Measurements from ENCODE around the gene CCSER1.

Gene CCSER1

DNA sequence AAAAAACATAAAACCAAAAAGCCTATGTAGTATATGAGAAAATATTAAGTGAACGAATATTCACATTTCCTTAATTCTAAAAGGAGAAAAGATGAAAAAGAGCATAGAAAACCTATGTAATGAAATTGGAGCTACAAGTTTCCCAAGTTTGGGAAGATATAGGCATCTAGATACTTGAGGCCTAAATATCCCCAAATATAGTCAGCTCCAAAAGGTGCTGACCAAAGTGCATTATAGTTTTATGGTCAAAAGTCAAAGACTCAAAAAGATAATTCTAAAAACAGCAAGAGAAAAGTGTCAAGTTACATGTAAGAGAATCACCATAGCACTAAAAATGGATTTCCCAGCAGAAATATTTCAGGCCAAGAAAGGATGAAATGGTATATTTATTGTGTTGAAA, 1502.9 kb downstream of the CCSER1 start:
- Histone ChIP-seq H3K4me1 (ENCODE audit: control insufficient read depth, insufficient read depth, low read length) (no peaks in the 10 kb centered on the region), H3K9me3 (ENCODE audit: control insufficient read depth, insufficient read depth, low read length) (no peaks in the 10 kb centered on the region), H3K4me3 (ENCODE audit: low read depth, low read length) (no peak overlapping the region), H3K27me3 (ENCODE audit: control insufficient read depth, insufficient read depth, low read length) (no peaks in the 10 kb centered on the region), H3K27ac (ENCODE audit: low read depth, low read length) (no peak overlapping the region), H3K36me3 (ENCODE audit: control insufficient read depth, insufficient read depth, low read length) (peaks cover 6% of the 10 kb centered on the region), H3K9ac (ENCODE audit: low read depth, low read length) (no peak overlapping the region)

DNA sequence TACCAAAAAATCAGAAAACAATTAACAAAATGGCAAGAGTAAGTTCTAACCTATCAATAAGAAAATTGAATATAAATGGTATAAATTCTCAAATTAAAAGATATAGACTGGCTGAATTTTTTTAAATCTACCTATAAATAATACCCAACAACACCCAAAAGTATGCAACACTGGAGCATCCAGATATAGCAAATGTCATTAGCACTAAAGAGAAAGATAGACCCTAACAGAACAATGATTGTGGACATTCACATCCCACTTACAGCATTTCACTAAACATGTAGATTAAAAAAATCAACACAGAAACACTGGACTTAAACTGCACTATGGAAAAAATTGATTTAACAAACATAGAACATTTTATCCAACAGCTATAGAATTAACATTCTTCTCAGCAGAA, 1503.6 kb downstream of the CCSER1 start:
- peaks cover 6% of the 10 kb centered on the region for H3K36me3 ChIP-seq (ENCODE audit: control insufficient read depth, insufficient read depth, low read length)
- no peaks in the 10 kb centered on the region for H3K9me3 ChIP-seq (ENCODE audit: control insufficient read depth, insufficient read depth, low read length)
- no peak overlapping the region for H3K9ac ChIP-seq (ENCODE audit: low read depth, low read length)
- H3K27me3 ChIP-seq (ENCODE audit: control insufficient read depth, insufficient read depth, low read length) = no peaks in the 10 kb centered on the region
- H3K4me3 ChIP-seq (ENCODE audit: low read depth, low read length) = no peak overlapping the region
- no peak overlapping the region for H3K27ac ChIP-seq (ENCODE audit: low read depth, low read length)
- peaks cover 2% of the 10 kb centered on the region for H3K4me1 ChIP-seq (ENCODE audit: control insufficient read depth, insufficient read depth, low read length)

DNA sequence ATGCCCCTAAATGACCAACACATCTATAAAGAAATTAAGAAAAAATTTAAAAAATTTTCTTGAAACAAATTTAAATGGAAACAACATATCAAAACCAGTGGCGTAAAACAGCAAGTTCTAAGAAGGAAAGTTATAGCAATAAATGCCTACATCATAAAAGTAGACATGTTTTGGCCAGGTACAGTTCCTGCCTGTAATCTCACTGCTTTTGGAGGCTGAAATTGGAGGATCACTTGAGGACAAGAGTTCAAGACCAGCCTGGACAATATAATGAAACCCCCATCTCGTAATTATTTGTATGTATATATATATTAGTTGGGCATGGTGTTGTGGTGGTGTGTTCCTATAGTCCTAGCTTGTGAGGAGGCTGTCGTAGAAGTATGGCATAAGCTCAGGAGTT, 1504.1 kb downstream of the CCSER1 start:
- no peaks in the 10 kb centered on the region for H3K27me3 ChIP-seq (ENCODE audit: control insufficient read depth, insufficient read depth, low read length)
- peaks cover 8% of the 10 kb centered on the region for H3K4me1 ChIP-seq (ENCODE audit: control insufficient read depth, insufficient read depth, low read length)
- no peak overlapping the region for H3K4me3 ChIP-seq (ENCODE audit: low read depth, low read length)
- no peak overlapping the region for H3K9ac ChIP-seq (ENCODE audit: low read depth, low read length)
- no peak overlapping the region for H3K27ac ChIP-seq (ENCODE audit: low read depth, low read length)
- peaks cover 6% of the 10 kb centered on the region for H3K36me3 ChIP-seq (ENCODE audit: control insufficient read depth, insufficient read depth, low read length)
- H3K9me3 ChIP-seq (ENCODE audit: control insufficient read depth, insufficient read depth, low read length) = no peaks in the 10 kb centered on the region

DNA sequence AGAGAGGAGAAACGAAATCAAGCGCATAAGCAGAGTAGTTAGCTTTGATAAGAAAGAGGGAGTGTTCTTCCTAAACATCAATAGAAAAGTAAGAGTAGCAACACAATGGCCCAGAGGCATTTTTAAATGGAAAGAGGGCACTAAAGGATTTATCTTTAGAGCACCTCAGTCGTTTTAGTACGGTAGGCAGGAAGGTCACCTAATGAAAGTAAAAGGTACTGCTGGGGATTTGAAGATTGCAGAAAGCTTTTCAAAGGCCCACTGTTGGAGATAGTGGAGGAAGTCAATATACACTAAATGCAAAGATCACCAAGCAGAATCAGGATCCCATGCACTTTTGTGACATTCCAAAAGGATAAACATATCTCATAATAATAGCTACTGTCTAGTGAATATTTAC, 1508.9 kb downstream of the CCSER1 start:
- Histone ChIP-seq H3K27ac (ENCODE audit: low read depth, low read length) (no peak overlapping the region), H3K4me1 (ENCODE audit: control insufficient read depth, insufficient read depth, low read length) (peaks cover 8% of the 10 kb centered on the region), H3K9ac (ENCODE audit: low read depth, low read length) (no peak overlapping the region), H3K36me3 (ENCODE audit: control insufficient read depth, insufficient read depth, low read length) (no peaks in the 10 kb centered on the region), H3K9me3 (ENCODE audit: control insufficient read depth, insufficient read depth, low read length) (no peaks in the 10 kb centered on the region), H3K27me3 (ENCODE audit: control insufficient read depth, insufficient read depth, low read length) (no peaks in the 10 kb centered on the region), H3K4me3 (ENCODE audit: low read depth, low read length) (no peak overlapping the region)

Data from HUES48 (cell line).